Stimulated activated CD4-positive, alpha-beta T cell treated with anti-CD3 and anti-CD28 coated beads, Interleukin-12 subunit alpha, Interleukin-12 subunit beta, amount 100 ng/mL, for 48 hours (primary cell): ENCODE measurements around the gene MAGEC2.

ENCODE experiments used
- DNase-seq, 3 donors: peaks; one replicate each; pipeline ENCODE4 v3.0.0-alpha.2; 2020; ENCODE audit warnings: low read depth in 2 of 3, low spot score in 1 of 3

Gene MAGEC2, protein sequence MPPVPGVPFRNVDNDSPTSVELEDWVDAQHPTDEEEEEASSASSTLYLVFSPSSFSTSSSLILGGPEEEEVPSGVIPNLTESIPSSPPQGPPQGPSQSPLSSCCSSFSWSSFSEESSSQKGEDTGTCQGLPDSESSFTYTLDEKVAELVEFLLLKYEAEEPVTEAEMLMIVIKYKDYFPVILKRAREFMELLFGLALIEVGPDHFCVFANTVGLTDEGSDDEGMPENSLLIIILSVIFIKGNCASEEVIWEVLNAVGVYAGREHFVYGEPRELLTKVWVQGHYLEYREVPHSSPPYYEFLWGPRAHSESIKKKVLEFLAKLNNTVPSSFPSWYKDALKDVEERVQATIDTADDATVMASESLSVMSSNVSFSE

DNA sequence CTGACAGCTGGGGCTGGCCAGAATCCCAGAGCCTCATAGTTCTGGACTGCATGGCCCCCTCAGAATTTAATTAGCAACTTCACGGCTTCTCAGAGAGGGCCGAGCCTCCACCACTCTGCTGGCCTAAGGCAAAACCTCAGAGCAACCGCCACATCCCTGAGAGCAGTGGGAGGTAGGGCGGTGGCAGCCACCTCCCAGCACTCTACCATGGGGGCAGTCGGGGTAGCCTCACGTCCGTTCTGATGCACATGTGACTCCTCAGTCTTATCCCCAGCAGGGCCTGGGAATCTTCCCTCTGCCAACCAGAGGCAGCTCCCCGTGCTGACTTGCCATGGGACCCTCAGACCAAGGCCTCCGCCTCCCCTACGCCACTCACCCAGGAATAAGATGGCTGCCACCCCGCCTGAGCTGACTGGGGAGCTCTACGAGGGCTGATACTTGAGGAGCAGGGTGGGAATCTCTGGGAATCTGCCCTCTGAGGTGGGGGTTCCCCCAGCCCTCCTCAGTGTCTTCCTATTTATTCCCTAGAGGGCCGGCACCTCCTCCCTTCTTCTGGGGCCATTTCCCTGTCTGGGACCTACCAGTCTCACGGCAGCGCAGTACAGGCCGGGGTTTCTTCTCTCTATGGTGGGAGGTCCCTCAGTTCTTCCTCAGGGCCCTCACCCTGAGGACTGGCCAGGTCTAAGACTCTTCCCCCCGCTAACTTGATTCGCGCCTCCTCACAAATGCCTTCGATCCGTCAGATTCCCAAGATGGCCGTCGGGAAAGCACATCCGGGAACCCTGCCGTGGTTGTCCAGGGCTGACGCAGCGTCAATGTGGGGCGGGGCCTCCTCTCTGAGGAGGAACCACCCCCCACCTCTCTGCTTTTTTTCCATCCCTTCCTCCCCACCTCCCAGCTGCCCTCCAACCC, at the start of gene MAGEC2:
Gene MAGEC2 (minus strand): TSS at position 769 of the 912 bp plus-strand sequence. CDS start 1,303 bp downstream, outside the sequence.
- no peak for DNase-seq

- no peak for DNase-seq
Measured at GRCh38 chrX:142251680-142252079, 46.6 kb upstream of the MAGEC2 start.

GRCh38 chrX:142251202-142251601, 46.1 kb upstream of the MAGEC2 start:
- DNase-seq: no peak

GRCh38 chrX:142250502-142250901, 45.4 kb upstream of the MAGEC2 start:
- no peak for DNase-seq

- no peak for DNase-seq
Measured at GRCh38 chrX:142249721-142250120, 44.6 kb upstream of the MAGEC2 start.

GRCh38 chrX:142244568-142244967, 39.5 kb upstream of the MAGEC2 start:
- DNase-seq: no peak

- DNase-seq: no peak
Measured at GRCh38 chrX:142238536-142238935, 33.4 kb upstream of the MAGEC2 start.

DNA sequence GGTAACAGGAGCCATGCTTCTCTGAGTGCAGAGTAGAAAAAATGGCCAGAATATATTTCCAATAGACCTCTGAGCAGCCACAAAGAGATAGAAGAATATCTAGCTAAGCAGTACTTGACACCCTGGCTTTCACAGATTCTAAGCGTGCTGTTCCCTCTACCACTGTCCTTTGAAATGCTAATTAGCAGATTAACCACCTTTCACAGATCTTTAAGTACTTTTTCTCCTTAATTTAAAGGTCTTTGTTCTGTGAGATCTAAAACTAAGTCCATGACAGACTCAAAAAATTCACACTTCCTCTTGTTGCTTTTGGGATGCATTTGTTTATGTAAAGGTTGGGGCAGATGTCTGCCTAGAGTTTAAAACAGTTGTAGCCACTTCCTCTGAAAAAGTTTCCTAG, 28.3 kb upstream of the MAGEC2 start:
- DNase-seq: no peak

GRCh38 chrX:142214081-142214480, 9.0 kb upstream of the MAGEC2 start:
- DNase-seq: no peak

- DNase-seq: no peak
Measured at GRCh38 chrX:142201113-142201512, 4.0 kb downstream of the MAGEC2 start.

- no peak for DNase-seq
Measured at GRCh38 chrX:142186103-142186502, 19.0 kb downstream of the MAGEC2 start.

DNA sequence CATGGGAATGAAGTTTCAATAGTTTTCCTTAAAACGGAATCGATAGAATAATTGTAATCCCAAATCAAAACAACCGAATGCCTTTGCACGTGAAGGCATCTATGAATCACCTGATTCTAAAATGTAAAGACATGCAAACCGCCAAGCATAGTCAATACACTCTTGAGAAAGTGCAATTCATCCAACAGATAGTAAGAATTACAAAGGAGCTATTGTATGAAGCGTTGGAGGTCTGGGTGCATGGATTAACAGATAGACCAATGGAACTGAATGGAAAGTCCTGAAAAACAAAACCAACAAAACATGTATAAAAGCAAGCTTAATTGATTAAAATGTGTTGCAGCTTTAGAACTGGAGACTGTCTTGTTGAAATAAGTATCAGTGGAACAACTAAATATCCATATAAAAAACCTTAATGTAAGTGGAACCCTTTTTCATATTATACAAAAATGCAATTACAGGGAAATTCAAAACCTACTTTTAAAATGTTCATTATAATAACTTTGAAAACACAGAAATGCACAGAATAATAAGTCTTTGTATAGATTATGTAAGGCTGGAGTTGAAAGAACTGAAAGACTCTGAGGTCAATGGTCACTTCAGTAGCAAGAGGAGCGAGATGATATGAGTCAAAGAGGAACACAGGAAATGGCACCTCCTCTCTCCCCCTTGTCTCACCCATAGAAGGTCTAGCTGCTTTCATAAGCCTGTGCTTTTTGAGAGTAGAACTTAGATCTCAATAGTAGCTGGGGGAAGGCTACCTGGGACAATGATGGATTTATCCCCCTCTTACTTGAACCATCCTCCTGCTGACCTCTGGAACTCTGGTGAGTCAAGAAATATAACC, 20.1 kb downstream of the MAGEC2 start:
- no peak for DNase-seq

DNA sequence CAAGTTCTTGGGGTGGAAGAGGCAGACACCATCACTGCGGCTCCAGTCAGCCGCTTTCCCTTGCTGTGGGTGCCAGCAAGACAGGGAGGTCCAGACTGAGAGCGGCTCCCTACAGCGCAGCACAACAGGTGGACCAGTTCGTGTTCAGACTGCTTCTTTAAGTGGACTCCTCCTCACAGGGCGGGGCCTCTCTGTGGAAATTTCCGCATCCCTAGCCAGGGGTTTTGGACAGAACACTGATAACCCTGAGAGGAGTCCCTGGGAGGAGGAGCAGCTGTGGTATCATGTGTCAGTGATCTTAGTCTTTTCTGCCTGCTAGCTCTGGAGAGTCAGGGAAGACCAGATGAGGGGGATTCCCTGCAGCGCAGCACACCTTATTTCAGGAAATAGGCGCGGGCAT, 48.5 kb downstream of the MAGEC2 start:
- no peak for DNase-seq
